ENCODE measurements around the gene NFIX.

Gene NFIX

GRCh38 chr19:13023656-13024055 lies 28.4 kb downstream of the NFIX start:
- no peak for DNase-seq

GRCh38 chr19:13024126-13024950 lies 29.1 kb downstream of the NFIX start:
- no peak for DNase-seq

DNA sequence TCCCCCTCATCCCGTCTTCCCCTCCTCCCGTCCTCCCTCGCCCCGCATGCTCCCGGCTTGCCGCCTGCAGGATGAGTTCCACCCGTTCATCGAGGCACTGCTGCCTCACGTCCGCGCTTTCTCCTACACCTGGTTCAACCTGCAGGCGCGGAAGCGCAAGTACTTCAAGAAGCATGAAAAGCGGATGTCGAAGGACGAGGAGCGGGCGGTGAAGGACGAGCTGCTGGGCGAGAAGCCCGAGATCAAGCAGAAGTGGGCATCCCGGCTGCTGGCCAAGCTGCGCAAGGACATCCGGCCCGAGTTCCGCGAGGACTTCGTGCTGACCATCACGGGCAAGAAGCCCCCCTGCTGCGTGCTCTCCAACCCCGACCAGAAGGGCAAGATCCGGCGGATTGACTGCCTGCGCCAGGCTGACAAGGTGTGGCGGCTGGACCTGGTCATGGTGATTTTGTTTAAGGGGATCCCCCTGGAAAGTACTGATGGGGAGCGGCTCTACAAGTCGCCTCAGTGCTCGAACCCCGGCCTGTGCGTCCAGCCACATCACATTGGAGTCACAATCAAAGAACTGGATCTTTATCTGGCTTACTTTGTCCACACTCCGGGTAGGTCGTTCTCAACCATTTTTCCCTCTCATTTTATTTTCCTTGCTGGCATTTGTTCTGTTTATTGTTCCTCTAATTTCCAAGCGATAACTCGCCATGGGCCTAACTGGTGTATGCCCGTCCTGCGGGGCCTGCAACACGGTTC lies 29.8 kb downstream of the NFIX start:
- no peak for DNase-seq

DNA sequence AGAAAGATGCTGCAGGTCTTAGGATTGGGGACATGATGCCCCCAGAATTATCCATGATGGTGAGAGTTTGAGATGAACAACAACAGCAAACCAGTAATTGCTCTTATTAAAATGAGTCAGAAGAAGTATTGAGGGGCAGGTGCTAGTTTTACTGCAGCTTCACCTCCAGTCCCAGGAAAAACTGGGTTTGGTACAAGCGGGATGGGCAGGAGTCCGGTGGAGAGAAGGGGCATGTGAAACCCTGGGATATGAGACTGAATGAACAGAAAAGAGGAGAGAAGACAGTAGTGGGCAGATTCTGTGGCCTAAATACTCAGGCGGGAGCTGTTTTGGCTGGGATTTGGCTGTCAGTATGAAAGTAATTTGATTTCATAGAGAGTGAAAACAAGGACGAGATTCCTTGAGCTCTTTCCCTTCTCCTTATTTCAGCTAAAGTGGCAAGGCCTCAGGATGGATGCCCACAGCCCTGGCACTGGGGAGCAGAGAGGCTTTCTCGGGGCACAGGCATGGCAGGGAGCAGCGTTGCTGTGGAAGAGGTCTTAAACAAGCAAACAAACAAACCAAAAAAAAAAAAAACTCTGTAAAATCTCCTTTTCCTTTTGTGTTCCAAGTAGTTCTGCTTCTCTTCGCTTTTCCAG lies 30.7 kb downstream of the NFIX start:
- no peak for DNase-seq

DNA sequence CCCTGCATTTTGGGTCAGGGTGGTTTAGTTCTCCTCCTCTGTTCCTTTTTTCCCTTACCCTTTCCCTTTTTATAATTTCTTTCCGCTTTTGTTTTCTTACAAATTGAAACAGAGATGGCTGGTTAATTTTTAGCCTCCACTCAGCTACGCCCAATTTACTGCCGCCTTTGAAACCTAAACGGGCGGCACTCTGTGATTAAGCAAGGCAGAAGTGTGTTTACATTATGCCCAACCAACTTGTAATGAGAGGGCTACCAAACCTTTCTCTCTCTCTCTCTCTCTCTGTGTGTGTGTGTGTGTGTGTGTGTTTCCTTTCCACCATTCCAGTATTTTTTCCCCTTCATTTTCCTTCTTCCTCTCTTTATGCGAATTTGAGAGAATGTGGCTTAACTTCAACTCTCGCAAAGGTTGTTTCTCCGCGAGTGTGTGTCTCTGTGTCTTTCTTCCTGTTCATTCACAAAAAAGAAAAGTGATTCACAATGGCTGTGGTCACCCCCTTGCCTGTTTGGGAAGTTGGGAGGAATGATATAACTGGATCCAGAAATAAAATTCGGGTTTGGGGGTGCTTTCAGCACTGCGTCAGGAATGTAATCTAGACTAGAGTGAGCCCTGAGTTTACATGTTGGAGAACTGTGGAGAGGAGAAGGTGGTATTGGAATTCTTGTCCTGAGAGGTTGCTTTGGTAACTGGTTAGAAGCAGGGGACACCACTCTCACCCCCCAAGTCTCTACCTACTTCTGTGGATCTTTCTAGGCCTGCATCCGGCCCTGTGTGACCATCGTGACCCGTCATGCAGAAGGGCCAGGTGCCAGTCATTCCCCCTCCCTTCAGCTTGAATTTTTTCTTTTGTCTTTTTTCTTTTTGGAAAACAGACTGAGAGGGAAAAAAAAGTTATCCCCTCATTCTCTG lies 31.4 kb downstream of the NFIX start:
- DNase-seq = no peak

GRCh38 chr19:13027557-13027956 lies 32.3 kb downstream of the NFIX start:
- no peak for DNase-seq

DNA sequence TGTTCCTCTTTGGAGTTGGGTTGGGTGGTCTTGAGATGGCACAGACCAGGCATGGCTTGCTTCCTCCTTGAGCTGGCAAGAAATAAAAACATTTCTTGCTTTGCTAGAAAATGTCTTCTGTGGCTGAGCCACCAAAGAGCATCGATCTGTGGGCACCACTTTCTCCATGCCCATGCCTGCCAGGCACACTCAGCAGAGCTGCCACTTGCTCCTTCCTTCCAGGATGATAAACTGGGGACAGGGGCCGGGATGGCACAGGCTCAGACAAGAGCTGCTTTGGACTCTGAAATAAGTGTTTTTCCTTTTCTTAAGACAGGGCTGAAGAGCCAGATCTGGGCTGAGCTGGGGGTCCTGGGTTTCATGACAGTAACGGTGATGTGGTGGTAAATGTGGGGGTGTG lies 32.8 kb downstream of the NFIX start:
- DNase-seq = no peak

DNA sequence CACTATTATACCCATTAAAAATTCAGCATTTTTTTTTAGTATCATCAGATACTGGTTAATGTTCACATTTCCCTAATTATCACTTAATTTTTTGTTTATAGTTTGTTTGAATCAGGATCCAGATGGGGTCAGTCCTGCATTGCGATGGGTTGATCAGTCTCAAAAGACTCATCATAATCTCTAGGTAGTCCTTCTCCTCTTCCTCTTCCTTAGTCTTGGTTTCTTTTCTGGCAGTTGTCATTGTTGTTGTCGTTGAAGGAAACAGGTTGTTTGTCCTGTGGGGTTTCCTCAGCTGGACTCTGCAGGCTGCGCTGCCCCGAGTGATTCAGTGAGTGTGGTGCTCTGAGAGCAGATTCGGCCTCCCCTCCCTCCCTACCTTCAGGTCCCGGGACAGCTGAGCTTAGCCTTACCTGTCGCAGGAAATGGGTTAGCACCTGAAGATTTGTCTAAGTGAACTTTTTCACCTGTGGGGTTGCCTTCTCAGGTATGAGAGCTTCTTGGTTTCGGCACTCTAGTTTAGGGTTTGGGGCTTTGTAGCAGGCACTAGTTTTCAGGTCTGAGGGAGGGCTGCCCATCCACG lies 34.1 kb downstream of the NFIX start:
- no peak for DNase-seq

DNA sequence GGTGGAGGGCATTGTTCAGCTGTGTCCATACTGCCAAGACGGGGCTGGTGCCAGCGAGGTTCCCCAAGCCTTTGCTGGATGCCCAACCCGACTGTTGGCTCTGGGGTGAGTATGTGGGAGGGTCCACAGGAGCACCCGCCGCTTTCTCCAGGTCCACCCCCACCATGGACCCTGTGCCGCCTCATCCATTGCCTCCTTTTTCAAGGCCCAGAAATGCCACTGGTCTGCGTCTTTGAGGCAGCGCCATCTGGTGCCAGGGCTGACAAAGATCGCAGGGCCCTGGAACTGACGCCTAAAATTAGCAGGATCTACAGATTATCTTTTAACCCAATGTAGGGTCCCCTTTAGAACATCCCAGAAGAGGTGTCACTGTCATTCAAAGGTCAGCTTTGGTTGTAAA lies 34.6 kb downstream of the NFIX start:
- no peak for DNase-seq

DNA sequence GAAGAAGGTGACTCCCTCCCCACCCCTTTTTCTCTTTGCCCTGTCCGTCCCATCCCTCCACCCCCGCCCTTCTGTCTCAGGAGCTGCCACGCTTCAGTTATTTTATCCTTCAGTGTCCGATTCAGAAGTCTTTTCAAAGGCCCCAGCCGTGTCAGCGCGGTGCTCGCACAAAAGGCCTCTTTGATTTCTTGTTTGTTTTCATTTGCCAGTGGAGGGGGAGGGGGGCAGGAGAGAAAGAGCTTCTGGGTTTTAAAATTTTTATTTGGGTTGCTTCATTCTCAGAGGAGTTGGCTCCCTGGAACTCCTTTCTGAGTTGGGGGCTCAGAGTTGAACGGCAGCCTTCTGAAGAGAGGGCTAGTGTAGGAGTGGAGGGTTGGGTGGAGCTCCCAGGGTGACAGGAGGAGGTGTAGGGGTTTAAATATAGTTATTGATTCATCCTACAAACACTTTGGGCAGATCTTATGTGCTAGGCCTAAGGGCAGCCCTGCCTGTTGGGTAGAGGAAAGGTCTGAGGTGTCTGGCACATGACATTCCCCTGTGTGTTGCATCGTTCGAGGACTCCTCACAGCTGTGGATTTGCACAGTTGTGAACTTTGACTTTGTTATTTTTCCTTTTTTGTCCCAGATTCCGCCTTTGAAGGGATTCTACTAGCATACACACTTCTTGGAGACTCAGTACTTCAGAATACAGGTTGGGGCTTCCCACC lies 36.8 kb downstream of the NFIX start:
- DNase-seq = no peak

DNA sequence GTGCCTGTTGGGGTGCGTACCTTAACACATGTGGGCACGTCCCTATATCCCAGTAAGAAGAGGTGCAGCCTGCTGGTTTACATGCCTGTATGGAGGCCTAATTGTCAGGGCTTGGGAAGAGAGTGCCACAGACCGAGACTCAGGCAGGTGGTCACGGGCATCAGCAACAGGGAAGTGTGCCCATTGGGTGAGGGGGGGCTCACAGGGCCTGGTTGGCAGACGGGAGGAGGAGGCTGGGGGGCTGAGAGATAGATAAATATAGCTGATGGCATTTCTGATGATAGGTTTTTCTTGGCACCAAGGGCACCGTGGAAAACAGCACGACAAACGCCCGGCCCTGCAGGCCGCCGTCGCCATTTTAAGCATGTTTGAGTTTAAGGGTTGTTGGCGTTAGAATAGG lies 37.6 kb downstream of the NFIX start:
- DNase-seq = no peak

DNA sequence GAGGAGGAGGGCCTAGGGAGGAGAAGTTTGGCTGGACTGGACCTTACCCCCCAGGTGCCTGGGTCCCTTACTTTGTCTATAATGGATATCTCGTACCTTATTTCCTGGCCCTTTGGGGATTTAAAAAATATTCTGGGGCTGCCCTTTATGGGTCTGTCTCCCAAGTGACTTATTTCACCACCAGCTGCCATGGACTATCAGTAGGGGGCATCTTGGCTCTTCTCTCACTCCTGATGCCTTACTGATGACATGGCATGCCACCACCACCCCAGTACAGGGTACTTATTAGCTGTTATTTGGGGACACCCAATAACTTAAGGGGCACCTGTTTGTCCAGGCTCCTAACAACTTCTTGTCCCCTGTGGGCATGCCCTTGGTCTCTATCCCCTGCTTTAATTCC lies 38.0 kb downstream of the NFIX start:
- DNase-seq = no peak

GRCh38 chr19:13033819-13034611 lies 38.7 kb downstream of the NFIX start:
- DNase-seq = peak; percentile 17 to 40

DNA sequence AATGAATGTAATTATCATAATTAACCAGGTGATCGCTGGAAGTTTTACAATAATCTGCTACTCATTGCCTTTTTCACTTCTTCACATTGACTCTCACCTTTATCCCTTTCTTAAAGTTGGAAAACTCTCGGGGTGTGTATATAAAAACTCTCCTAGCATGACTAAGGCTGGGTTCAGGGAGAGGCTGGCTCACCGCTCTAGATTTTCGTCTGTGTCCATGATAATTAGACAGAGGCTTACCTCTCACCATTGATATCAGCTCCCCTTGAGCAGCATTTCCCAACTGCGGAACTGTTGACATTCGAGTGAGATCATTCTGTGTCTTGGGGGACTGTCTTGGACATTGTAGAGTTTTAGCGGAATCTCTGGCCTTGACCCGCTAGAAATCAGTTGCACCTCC lies 39.4 kb downstream of the NFIX start:
- no peak for DNase-seq

DNA sequence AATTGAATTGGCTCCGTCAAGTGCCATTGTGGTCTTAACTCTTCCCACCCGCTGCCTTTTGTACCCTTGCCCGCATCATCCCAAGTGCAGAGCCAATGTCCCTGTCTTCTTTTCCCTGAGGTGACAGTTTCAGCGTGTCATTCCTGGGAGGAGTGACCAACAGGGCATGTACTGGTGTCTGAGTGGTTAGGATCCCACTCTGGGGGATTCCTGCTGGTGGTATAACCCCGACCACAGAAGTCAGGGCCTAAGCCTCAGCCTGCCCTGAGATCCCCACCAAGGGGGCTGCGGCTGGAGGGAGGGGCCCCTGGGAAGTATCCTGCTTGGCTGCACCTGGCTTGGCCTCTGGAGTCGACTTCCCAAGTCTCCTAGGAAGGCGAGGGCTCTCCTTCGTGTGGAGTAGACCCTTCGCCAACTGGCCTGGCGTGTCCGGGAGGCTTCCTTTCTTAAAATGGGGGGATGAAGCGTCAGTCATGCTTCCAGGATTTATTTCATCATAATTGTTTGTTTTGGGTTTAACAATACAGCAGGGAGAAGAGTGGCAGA lies 40.6 kb downstream of the NFIX start:
- no peak for DNase-seq

DNA sequence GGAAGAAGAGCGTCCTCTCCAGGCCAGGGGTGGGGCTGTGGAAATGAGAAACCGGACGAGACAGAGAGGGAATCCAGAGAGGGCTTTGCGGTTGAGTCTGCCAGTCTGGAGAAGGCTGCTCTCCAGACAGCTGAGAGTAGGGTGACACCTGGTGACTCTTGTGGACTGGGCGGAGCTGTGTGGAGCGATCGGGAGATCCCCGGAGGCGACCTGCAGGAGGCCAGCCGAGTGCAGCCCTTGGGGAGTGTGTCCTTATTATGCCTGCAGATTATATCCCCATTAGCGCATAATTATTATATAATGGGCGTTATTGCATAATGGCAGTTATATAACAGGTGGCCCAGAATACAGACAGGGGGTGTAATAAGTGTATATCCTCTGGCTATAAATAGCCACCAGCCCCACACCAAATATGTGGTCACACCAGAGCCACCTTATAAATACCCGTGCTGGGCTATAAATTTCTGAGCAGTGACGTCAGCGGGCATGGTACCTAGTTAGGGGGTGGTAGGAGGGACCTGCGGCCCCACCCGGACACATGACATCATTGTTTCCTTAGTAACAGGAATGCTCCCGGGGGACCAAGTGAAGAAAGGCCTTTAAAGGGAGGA lies 41.2 kb downstream of the NFIX start:
- no peak for DNase-seq

GRCh38 chr19:13037161-13037560 lies 41.9 kb downstream of the NFIX start:
- no peak for DNase-seq

DNA sequence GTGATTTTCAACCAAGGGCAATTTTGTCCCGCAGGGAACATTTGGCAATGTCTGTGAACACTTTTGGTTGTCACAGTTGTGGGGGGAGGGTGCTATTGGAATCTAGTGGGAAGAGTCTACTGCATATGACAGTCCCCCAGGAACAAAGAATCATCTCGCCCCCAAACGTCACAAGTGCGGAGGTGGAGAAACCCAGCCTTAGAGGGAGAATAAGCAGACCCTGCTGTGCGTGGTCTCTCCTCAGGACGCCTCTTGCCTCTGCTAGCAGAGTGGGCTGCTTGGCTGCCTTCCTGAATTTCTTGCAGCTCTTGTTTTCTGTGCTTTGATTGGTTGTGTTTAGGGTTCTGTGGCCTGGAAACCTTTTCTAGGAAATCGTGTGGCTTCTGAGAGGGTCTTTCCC lies 42.5 kb downstream of the NFIX start:
- no peak for DNase-seq

DNA sequence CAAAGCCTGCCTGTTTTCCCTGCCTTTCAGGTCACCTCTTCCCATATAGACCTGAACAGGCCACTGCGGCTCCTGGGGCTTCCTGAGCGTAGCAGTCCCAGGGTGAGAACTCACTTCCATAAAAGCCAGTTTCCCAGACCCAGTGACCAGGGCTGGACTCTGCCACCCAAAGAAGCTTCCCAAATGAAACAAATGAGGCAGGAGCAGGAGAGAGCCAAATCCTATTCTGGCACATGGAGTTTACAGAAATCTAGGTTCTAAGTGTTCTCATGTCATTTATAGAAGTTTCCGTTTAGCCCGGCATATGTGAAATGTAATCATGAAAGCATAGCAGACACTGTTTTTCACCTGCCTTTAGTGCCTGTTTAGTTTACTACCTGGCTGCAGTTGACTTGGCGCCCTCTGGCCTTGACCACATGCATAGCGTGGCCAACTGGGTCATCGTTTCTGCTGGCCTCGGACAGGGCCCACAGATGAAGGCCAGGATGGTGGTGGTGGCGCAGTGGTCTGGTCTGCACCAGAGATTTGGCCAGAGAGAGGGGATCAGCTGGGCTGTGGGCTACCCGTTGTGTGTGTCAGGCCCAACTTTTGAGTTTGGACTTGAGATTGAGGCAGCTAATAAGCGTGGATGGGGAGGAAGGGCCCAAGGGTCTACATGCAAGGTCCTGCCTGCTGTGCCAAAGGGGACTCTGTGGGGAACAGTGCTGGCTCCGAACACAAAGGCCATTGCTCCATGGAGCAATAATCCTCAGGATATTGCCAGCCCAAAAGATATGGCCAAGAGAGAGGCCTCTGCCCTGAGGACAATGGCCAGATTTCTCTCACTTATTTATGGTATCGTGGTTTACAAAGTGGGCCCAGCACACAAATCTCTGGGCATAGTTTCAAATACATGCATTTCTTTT lies 43.3 kb downstream of the NFIX start:
- DNase-seq = no peak

Measured in stimulated activated CD4-positive, alpha-beta T cell treated with anti-CD3 and anti-CD28 coated beads, Interleukin-4, amount 100 ng/mL, for 4 hours (primary cell).